WTC11 (cell line): ENCODE measurements around the gene JOSD2. TPM values are rescaled to one million over a fixed set of nuclear protein-coding genes. Genes with fewer than 3 reads are reported as not detected.

Experiments used
- ATAC-seq: fragments of 200-7000 bp; cut with Tn5 transposase; 2 replicates; pipeline ENCODE4 v1.10.0; 2021; ENCODE audit warnings: mild to moderate bottlenecking, moderate library complexity
- CTCF ChIA-PET: fragments of 300-600 bp; sonication (Branson Sonifier 250); formaldehyde crosslinking; loops from one replicate; lab custom pipeline; 2021; ENCODE audit warnings: antibody characterized with exemption; lab: Charles Lee
- POLR2A ChIA-PET: fragments of 350-600 bp; sonication (Branson Sonifier 250); formaldehyde crosslinking; loops from one replicate; lab custom pipeline; 2021; ENCODE audit warnings: antibody characterized with exemption; lab: Charles Lee
- DNase-seq: peaks from one replicate; pipeline ENCODE4 v3.0.0; 2021; ENCODE audit warnings: low spot score
- H3K27ac Mint-ChIP-seq: 2 replicates; pipeline ENCODE4 v1.8.0; 2021; ENCODE audit warnings: mixed read lengths
- H3K27me3 Mint-ChIP-seq: 2 replicates; pipeline ENCODE4 v1.8.0; 2021; ENCODE audit warnings: low read depth, mild to moderate bottlenecking, moderate library complexity, mixed read lengths
- H3K36me3 Mint-ChIP-seq: 2 replicates; pipeline ENCODE4 v1.8.0; 2021; ENCODE audit warnings: mixed read lengths
- H3K4me1 Mint-ChIP-seq: 2 replicates; pipeline ENCODE4 v1.8.0; 2022; ENCODE audit warnings: mixed read lengths
- H3K4me3 Mint-ChIP-seq: 2 replicates; pipeline ENCODE4 v1.8.0; 2021; ENCODE audit warnings: mild to moderate bottlenecking, moderate library complexity, mixed read lengths
- H3K9me3 Mint-ChIP-seq: 2 replicates; pipeline ENCODE4 v1.8.0; 2021; ENCODE audit warnings: mixed read lengths
- ATF1 ChIP-seq: sonication (generic); formaldehyde crosslinking; IDR thresholded peaks from 2 replicates; pipeline ENCODE4 v1.8.1; 2023; ENCODE audit warnings: mild to moderate bottlenecking, moderate library complexity, missing genetic modification reagents
- CBFB ChIP-seq: sonication (generic); formaldehyde crosslinking; IDR thresholded peaks from 2 replicates; pipeline ENCODE4 v1.8.1; 2022; ENCODE audit warnings: mild to moderate bottlenecking, low read depth, missing genetic modification reagents
- ELF4 ChIP-seq: sonication (generic); formaldehyde crosslinking; IDR thresholded peaks from 2 replicates; pipeline ENCODE4 v1.8.1; 2022; ENCODE audit warnings: low read depth, mild to moderate bottlenecking, moderate library complexity, missing genetic modification reagents
- ETV6 ChIP-seq: sonication (generic); formaldehyde crosslinking; IDR thresholded peaks from 2 replicates; pipeline ENCODE4 v1.8.1; 2022; ENCODE audit warnings: mild to moderate bottlenecking, missing genetic modification reagents
- FOXP1 ChIP-seq: sonication (generic); formaldehyde crosslinking; IDR thresholded peaks from 2 replicates; pipeline ENCODE4 v1.8.0; 2022; ENCODE audit warnings: missing genetic modification reagents, mild to moderate bottlenecking, moderate library complexity, borderline replicate concordance
- HMGA2 ChIP-seq: fragments of 250-450 bp; sonication (Bioruptor Pico); IDR thresholded peaks from 2 replicates; pipeline ENCODE4 v1.4.0; 2021; ENCODE audit warnings: mild to moderate bottlenecking, moderate library complexity
- NFE2L1 ChIP-seq: sonication (generic); formaldehyde crosslinking; IDR thresholded peaks from 2 replicates; pipeline ENCODE4 v1.8.1; 2023; ENCODE audit warnings: missing genetic modification reagents
- NR3C1 ChIP-seq: sonication (generic); formaldehyde crosslinking; conservative IDR thresholded peaks from 2 replicates; pipeline ENCODE4 v1.8.1; 2023; ENCODE audit warnings: low read depth, mild to moderate bottlenecking, missing genetic modification reagents
- OVOL2 ChIP-seq: fragments of 250-450 bp; sonication (Bioruptor Pico); IDR thresholded peaks from 2 replicates; pipeline ENCODE4 v1.9.0; 2021; ENCODE audit warnings: mild to moderate bottlenecking, borderline replicate concordance
- RELA ChIP-seq: sonication (generic); formaldehyde crosslinking; IDR thresholded peaks from 2 replicates; pipeline ENCODE4 v1.8.1; 2022; ENCODE audit warnings: missing genetic modification reagents, mild to moderate bottlenecking, borderline replicate concordance
- RORB ChIP-seq: fragments of 250-450 bp; sonication (Bioruptor Pico); IDR thresholded peaks from 2 replicates; pipeline ENCODE4 v1.9.0; 2021; ENCODE audit warnings: mild to moderate bottlenecking
- SMAD3 ChIP-seq: sonication (generic); formaldehyde crosslinking; IDR thresholded peaks from 2 replicates; pipeline ENCODE4 v1.8.0; 2022; ENCODE audit warnings: missing genetic modification reagents, mild to moderate bottlenecking, borderline replicate concordance
- SMAD4 ChIP-seq: sonication (generic); formaldehyde crosslinking; IDR thresholded peaks from 2 replicates; pipeline ENCODE4 v1.8.0; 2022; ENCODE audit warnings: mild to moderate bottlenecking, missing genetic modification reagents
- TCF7 ChIP-seq: sonication (generic); formaldehyde crosslinking; IDR thresholded peaks from 2 replicates; pipeline ENCODE4 v1.8.0; 2022; ENCODE audit warnings: mild to moderate bottlenecking, low read depth, missing genetic modification reagents, moderate library complexity
- TEAD1 ChIP-seq: sonication (generic); formaldehyde crosslinking; IDR thresholded peaks from 2 replicates; pipeline ENCODE4 v1.8.0; 2022; ENCODE audit warnings: mild to moderate bottlenecking, missing genetic modification reagents
- ZBTB21 ChIP-seq: sonication (generic); formaldehyde crosslinking; IDR thresholded peaks from 2 replicates; pipeline ENCODE4 v1.8.1; 2023; ENCODE audit warnings: mild to moderate bottlenecking, missing genetic modification reagents, borderline replicate concordance
- ZNF219 ChIP-seq: sonication (generic); formaldehyde crosslinking; IDR thresholded peaks from 2 replicates; pipeline ENCODE4 v1.8.0; 2023; ENCODE audit warnings: missing genetic modification reagents, mild to moderate bottlenecking, borderline replicate concordance
- ZNF317 ChIP-seq: sonication (generic); formaldehyde crosslinking; IDR thresholded peaks from 2 replicates; pipeline ENCODE4 v1.8.1; 2023; ENCODE audit warnings: low read depth, mild to moderate bottlenecking, moderate library complexity, missing genetic modification reagents, borderline replicate concordance
- total RNA-seq: library from RNA; stranded (reverse); gene quantifications from 3 replicates; pipeline ENCODE4 v1.2.3, GENCODE V29; 2021
- TF ChIP-seq, protein P1 (sequence below): sonication (generic); formaldehyde crosslinking; IDR thresholded peaks from 2 replicates; pipeline ENCODE4 v1.8.1; 2022; ENCODE audit warnings: low read depth, mild to moderate bottlenecking, moderate library complexity, missing genetic modification reagents, borderline replicate concordance
- TF ChIP-seq, protein P2 (sequence below): sonication (generic); formaldehyde crosslinking; IDR thresholded peaks from 2 replicates; pipeline ENCODE4 v1.8.0; 2023; ENCODE audit warnings: mild to moderate bottlenecking, missing genetic modification reagents
- TF ChIP-seq, protein P3 (sequence below): sonication (generic); formaldehyde crosslinking; IDR thresholded peaks from 2 replicates; pipeline ENCODE4 v1.8.1; 2023; ENCODE audit warnings: mild to moderate bottlenecking, missing genetic modification reagents, moderate library complexity
- TF ChIP-seq, protein P4 (sequence below): fragments of 250-450 bp; sonication (Bioruptor Pico); IDR thresholded peaks from 2 replicates; pipeline ENCODE4 v1.9.0; 2021; ENCODE audit warnings: mild to moderate bottlenecking
- TF ChIP-seq, protein P5 (sequence below): sonication (generic); formaldehyde crosslinking; IDR thresholded peaks from 2 replicates; pipeline ENCODE4 v1.8.1; 2022; ENCODE audit warnings: missing genetic modification reagents, borderline replicate concordance
- TF ChIP-seq, protein P6 (sequence below): sonication (generic); formaldehyde crosslinking; IDR thresholded peaks from 2 replicates; pipeline ENCODE4 v1.8.0; 2022; ENCODE audit warnings: mild to moderate bottlenecking, missing genetic modification reagents
- TF ChIP-seq, protein P7 (sequence below): sonication (generic); formaldehyde crosslinking; conservative IDR thresholded peaks from 2 replicates; pipeline ENCODE4 v1.8.1; 2022; ENCODE audit warnings: mild to moderate bottlenecking, missing genetic modification reagents

JOSD2 gene
- total RNA-seq, 1 experiment from 2014 or later = 4.0 TPM

DNA sequence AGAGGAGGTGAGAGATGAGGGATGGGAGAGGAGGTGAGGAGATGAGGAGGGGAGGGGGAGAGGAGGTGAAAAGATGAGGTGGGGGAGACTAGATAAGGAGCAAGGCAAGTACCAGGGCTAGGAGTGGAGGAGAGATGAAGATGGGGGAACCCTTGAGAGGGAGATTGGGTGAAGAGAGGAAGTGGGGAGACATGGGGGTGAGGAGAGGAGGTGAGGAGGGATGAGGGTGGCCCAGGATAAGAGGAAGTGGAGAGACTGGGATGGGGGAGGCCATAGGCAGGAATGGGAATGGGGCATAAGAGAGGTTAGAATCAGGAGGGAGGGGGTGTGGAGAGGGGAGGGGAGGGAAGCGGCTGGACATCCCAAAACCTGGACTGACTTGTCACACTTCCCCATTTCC lies 51.4 kb downstream of the JOSD2 start:
- CTCF ChIA-PET = interaction anchor here (0.6 to 1.8 kb wide), 5 partner anchors 25 to 147 kb away, joined by 3 to 30 read pairs (median 4); partner anchors contain the start of gene KCNC3

DNA sequence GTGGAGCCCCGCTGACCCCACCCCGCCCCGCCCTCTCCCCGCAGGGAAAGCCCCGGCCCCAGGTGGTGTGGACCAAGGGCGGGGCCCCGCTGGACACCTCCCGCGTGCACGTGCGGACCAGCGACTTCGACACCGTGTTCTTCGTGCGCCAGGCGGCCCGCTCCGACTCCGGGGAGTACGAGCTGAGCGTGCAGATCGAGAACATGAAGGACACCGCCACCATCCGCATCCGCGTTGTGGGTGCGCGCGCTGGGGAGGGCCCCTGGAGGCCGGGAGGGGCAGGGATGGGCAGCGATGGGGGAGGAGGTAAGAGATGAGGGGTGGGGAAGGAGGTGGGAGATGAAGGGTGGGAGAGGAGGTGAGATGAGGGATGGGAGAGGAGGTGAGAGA lies 51.9 kb downstream of the JOSD2 start:
- H3K9me3 Mint-ChIP-seq = peaks cover 9% of the 10 kb centered on the region
- TF ChIP-seq ELF4 (no peak), ATF1 (CRISPR knock-in tag) (no peak), FOXP1 (CRISPR knock-in tag) (no peak), TCF7 (CRISPR knock-in tag) (no peak), SMAD4 (CRISPR knock-in tag) (no peak), TEAD1 (CRISPR knock-in tag) (no peak), OVOL2 (CRISPR knock-in tag) (no peak), SMAD3 (CRISPR knock-in tag) (no peak), ZBTB21 (CRISPR knock-in tag) (no peak)
- TF ChIP-seq, protein P1, sequence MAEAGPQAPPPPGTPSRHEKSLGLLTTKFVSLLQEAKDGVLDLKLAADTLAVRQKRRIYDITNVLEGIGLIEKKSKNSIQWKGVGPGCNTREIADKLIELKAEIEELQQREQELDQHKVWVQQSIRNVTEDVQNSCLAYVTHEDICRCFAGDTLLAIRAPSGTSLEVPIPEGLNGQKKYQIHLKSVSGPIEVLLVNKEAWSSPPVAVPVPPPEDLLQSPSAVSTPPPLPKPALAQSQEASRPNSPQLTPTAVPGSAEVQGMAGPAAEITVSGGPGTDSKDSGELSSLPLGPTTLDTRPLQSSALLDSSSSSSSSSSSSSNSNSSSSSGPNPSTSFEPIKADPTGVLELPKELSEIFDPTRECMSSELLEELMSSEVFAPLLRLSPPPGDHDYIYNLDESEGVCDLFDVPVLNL (CRISPR knock-in tag) = no peak
- TF ChIP-seq, protein P2, sequence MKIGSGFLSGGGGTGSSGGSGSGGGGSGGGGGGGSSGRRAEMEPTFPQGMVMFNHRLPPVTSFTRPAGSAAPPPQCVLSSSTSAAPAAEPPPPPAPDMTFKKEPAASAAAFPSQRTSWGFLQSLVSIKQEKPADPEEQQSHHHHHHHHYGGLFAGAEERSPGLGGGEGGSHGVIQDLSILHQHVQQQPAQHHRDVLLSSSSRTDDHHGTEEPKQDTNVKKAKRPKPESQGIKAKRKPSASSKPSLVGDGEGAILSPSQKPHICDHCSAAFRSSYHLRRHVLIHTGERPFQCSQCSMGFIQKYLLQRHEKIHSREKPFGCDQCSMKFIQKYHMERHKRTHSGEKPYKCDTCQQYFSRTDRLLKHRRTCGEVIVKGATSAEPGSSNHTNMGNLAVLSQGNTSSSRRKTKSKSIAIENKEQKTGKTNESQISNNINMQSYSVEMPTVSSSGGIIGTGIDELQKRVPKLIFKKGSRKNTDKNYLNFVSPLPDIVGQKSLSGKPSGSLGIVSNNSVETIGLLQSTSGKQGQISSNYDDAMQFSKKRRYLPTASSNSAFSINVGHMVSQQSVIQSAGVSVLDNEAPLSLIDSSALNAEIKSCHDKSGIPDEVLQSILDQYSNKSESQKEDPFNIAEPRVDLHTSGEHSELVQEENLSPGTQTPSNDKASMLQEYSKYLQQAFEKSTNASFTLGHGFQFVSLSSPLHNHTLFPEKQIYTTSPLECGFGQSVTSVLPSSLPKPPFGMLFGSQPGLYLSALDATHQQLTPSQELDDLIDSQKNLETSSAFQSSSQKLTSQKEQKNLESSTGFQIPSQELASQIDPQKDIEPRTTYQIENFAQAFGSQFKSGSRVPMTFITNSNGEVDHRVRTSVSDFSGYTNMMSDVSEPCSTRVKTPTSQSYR = no peak
- TF ChIP-seq, protein P3, sequence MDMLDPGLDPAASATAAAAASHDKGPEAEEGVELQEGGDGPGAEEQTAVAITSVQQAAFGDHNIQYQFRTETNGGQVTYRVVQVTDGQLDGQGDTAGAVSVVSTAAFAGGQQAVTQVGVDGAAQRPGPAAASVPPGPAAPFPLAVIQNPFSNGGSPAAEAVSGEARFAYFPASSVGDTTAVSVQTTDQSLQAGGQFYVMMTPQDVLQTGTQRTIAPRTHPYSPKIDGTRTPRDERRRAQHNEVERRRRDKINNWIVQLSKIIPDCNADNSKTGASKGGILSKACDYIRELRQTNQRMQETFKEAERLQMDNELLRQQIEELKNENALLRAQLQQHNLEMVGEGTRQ (CRISPR knock-in tag) = no peak

More for the DNA sequence above, 51.4 kb downstream of the JOSD2 start:
- Mint-ChIP-seq H3K36me3 (no peaks in the 10 kb centered on the region), H3K27me3 (no peaks in the 10 kb centered on the region; the same call in 1 of the 2 replicates), H3K9me3 (peaks cover 9% of the 10 kb centered on the region), H3K4me3 (no peak overlapping the region), H3K27ac (no peak overlapping the region), H3K4me1 (no peaks in the 10 kb centered on the region)
- no peak for ATAC-seq
- no peak for DNase-seq
- POLR2A ChIA-PET = no interaction called here
- TF ChIP-seq CBFB (CRISPR knock-in tag) = no peak
- TF ChIP-seq, protein P1 (CRISPR knock-in tag) = no peak
- TF ChIP-seq RORB (CRISPR knock-in tag) = no peak
- TF ChIP-seq ETV6 (CRISPR knock-in tag) = no peak
- no peak for TF ChIP-seq ZNF219 (CRISPR knock-in tag)
- TF ChIP-seq RELA (CRISPR knock-in tag) = no peak
- no peak for TF ChIP-seq HMGA2
- TF ChIP-seq, protein P4, sequence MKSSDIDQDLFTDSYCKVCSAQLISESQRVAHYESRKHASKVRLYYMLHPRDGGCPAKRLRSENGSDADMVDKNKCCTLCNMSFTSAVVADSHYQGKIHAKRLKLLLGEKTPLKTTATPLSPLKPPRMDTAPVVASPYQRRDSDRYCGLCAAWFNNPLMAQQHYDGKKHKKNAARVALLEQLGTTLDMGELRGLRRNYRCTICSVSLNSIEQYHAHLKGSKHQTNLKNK (CRISPR knock-in tag) = no peak
- TF ChIP-seq, protein P3 (CRISPR knock-in tag) = no peak
- TF ChIP-seq, protein P5, sequence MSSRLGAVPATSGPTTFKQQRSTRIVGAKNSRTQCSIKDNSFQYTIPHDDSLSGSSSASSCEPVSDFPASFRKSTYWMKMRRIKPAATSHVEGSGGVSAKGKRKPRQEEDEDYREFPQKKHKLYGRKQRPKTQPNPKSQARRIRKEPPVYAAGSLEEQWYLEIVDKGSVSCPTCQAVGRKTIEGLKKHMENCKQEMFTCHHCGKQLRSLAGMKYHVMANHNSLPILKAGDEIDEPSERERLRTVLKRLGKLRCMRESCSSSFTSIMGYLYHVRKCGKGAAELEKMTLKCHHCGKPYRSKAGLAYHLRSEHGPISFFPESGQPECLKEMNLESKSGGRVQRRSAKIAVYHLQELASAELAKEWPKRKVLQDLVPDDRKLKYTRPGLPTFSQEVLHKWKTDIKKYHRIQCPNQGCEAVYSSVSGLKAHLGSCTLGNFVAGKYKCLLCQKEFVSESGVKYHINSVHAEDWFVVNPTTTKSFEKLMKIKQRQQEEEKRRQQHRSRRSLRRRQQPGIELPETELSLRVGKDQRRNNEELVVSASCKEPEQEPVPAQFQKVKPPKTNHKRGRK (CRISPR knock-in tag) = no peak
- TF ChIP-seq NFE2L1 = no peak
- no peak for TF ChIP-seq OVOL2 (CRISPR knock-in tag)
- no peak for TF ChIP-seq NR3C1 (CRISPR knock-in tag)
- TF ChIP-seq, protein P6, sequence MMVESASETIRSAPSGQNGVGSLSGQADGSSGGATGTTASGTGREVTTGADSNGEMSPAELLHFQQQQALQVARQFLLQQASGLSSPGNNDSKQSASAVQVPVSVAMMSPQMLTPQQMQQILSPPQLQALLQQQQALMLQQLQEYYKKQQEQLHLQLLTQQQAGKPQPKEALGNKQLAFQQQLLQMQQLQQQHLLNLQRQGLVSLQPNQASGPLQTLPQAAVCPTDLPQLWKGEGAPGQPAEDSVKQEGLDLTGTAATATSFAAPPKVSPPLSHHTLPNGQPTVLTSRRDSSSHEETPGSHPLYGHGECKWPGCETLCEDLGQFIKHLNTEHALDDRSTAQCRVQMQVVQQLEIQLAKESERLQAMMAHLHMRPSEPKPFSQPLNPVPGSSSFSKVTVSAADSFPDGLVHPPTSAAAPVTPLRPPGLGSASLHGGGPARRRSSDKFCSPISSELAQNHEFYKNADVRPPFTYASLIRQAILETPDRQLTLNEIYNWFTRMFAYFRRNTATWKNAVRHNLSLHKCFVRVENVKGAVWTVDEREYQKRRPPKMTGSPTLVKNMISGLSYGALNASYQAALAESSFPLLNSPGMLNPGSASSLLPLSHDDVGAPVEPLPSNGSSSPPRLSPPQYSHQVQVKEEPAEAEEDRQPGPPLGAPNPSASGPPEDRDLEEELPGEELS (CRISPR knock-in tag) = no peak
- TF ChIP-seq ZNF317 (CRISPR knock-in tag) = no peak
- TF ChIP-seq, protein P7, sequence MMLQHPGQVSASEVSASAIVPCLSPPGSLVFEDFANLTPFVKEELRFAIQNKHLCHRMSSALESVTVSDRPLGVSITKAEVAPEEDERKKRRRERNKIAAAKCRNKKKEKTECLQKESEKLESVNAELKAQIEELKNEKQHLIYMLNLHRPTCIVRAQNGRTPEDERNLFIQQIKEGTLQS (CRISPR knock-in tag) = no peak

More for the DNA sequence above, 51.9 kb downstream of the JOSD2 start:
- Mint-ChIP-seq H3K4me1 (no peaks in the 10 kb centered on the region), H3K4me3 (no peak overlapping the region), H3K27ac (no peak overlapping the region), H3K36me3 (no peaks in the 10 kb centered on the region), H3K27me3 (no peaks in the 10 kb centered on the region; the same call in 1 of the 2 replicates)
- no peak for DNase-seq
- POLR2A ChIA-PET = no interaction called here
- ATAC-seq = no peak
- CTCF ChIA-PET = interaction anchor here (0.6 to 2.0 kb wide), 2 partner anchors 90 to 130 kb away, joined by 3 to 12 read pairs; partner anchors contain the start of gene KCNC3
